Neural progenitor cell (in vitro differentiated cells): ENCODE results near the gene CHPF2. TPM values are rescaled to one million over a fixed set of nuclear protein-coding genes. Genes with fewer than 3 reads are reported as not detected.
A peak's percentile ranks its signal among the peaks of the same experiment; 100 is the strongest.

Experiments
- DNase-seq: peaks from one replicate; pipeline ENCODE4 v3.0.0-alpha.2; 2016; ENCODE audit warnings: low spot score
- H2AFZ ChIP-seq: fragments of 200-600 bp; sonication (generic); replicated peaks from 2 replicates; pipeline ENCODE4 v1.6.1; 2016; ENCODE audit warnings: antibody characterized with exemption
- H3F3A ChIP-seq: fragments of 200-600 bp; sonication (generic); 2 replicates; pipeline ENCODE4 v1.6.1; 2016; ENCODE audit warnings: antibody characterized with exemption, low read depth
- H3K27ac ChIP-seq: fragments of 200-600 bp; sonication (generic); 2 replicates; pipeline ENCODE4 v1.5.1; 2016; ENCODE audit warnings: mild to moderate bottlenecking
- H3K27me3 ChIP-seq: fragments of 200-600 bp; sonication (generic); 2 replicates; pipeline ENCODE4 v1.6.1; 2016; ENCODE audit warnings: mild to moderate bottlenecking, moderate library complexity
- H3K36me3 ChIP-seq: fragments of 200-600 bp; sonication (generic); 2 replicates; pipeline ENCODE4 v1.5.1; 2016
- H3K4me1 ChIP-seq: fragments of 200-600 bp; sonication (generic); 2 replicates; pipeline ENCODE4 v1.6.1; 2016; ENCODE audit warnings: mixed run types
- H3K4me2 ChIP-seq: fragments of 200-600 bp; sonication (generic); 2 replicates; pipeline ENCODE4 v1.6.1; 2016
- H3K4me3 ChIP-seq: fragments of 200-600 bp; sonication (generic); 2 replicates; pipeline ENCODE4 v1.5.1; 2016
- H3K79me2 ChIP-seq: fragments of 200-600 bp; sonication (generic); 2 replicates; pipeline ENCODE4 v1.6.1; 2016; ENCODE audit warnings: low read depth
- H3K9ac ChIP-seq: fragments of 200-600 bp; sonication (generic); 2 replicates; pipeline ENCODE4 v1.6.1; 2016
- H3K9me3 ChIP-seq: fragments of 200-600 bp; sonication (generic); 2 replicates; pipeline ENCODE4 v1.5.1; 2016; ENCODE audit warnings: low read depth
- H4K20me1 ChIP-seq: fragments of 200-600 bp; sonication (generic); 2 replicates; pipeline ENCODE4 v1.6.1; 2016; ENCODE audit warnings: low read depth
- H3K27ac Mint-ChIP-seq: 3 replicates; pipeline ENCODE4 v1.8.0; 2021; ENCODE audit warnings: mixed read lengths
- H3K27me3 Mint-ChIP-seq: 2 replicates; pipeline ENCODE4 v1.8.0; 2022; ENCODE audit warnings: low read depth, mild to moderate bottlenecking, inconsistent platforms, moderate library complexity, mixed read lengths; ENCODE audit not compliant: insufficient read depth
- H3K36me3 Mint-ChIP-seq: 3 replicates; pipeline ENCODE4 v1.8.0; 2021; ENCODE audit warnings: mixed read lengths
- H3K4me1 Mint-ChIP-seq: 3 replicates; pipeline ENCODE4 v1.8.0; 2021; ENCODE audit warnings: mixed read lengths
- H3K4me3 Mint-ChIP-seq: 3 replicates; pipeline ENCODE4 v1.8.0; 2021; ENCODE audit warnings: mild to moderate bottlenecking, moderate library complexity, mixed read lengths
- H3K9me3 Mint-ChIP-seq: 3 replicates; pipeline ENCODE4 v1.8.0; 2020; ENCODE audit warnings: mixed read lengths
- EZH2 ChIP-seq: fragments of 200-600 bp; sonication (generic); IDR thresholded peaks from 2 replicates; pipeline ENCODE4 v1.6.1; 2017; ENCODE audit warnings: antibody characterized with exemption, mild to moderate bottlenecking, moderate library complexity
- EZH2phosphoT487 ChIP-seq: fragments of 200-600 bp; sonication (generic); IDR thresholded peaks from 2 replicates; pipeline ENCODE4 v1.6.1; 2017; ENCODE audit warnings: antibody characterized with exemption
- total RNA-seq: library from RNA; depleted of rRNA; stranded (reverse); fragments of >200 nt; gene quantifications from 2 replicates; pipeline ENCODE4 v1.2.3, GENCODE V29; 2015; ENCODE audit warnings: low replicate concordance
- TF ChIP-seq, protein P1 (sequence below): fragments of 200-600 bp; sonication (generic); IDR thresholded peaks from 2 replicates; pipeline ENCODE4 v1.5.1; 2017; ENCODE audit warnings: antibody characterized with exemption, mild to moderate bottlenecking

The CHPF2 gene
- total RNA-seq, 1 donor from 2014 or later = 8.8 TPM

DNA sequence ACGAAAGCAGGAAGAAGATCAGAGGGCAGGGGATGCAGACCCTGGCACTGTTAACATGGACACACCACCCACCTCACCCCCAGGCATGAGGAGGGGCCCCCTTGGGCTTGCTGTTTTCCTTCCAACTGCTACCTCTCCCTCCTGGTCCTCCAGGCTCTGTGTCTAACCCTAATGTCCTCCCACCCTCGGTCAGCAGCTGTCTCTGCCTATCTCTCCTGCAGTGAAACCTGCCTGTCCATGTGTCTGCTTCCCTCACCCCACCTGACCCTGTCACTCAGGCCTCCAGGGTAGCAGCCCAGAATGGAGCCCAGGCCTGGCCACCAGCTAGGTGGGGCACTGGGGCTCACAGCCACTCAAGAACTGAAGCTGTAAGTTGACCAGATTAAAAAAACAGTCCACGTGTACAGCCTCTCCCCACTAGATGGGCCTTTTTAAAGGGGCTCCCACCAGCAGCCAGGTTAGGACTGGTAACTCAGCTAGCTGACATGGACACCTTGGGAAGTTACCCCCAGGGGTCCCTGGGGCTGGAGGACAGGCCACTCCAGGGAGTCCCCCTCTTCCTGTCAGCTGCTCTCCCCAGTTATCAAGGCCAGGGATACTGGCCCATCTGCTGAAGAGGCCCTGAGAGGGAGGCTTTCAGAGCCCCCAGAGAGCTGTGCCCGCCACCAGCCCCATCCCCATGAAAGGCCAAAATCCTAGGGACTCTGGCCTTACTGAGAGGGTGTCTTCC is 14.7 kb downstream of the CHPF2 start:
- Histone ChIP-seq H3K4me1 (peaks cover 63% of the 10 kb centered on the region), H3K79me2 (no peaks in the 10 kb centered on the region), H3K4me2 (no peak overlapping the region), H2AFZ (no peak overlapping the region), H3K4me3 (no peak overlapping the region), H3K9me3 (no peaks in the 10 kb centered on the region), H3K9ac (no peak overlapping the region), H3K27me3 (peaks cover 73% of the 10 kb centered on the region), H3K27ac (no peak overlapping the region), H3K36me3 (no peaks in the 10 kb centered on the region), H4K20me1 (peaks cover 40% of the 10 kb centered on the region), H3F3A (peaks cover 53% of the 10 kb centered on the region)
- H3K27ac Mint-ChIP-seq = no peak overlapping the region
- DNase-seq = no peak
- H3K9me3 Mint-ChIP-seq = no peaks in the 10 kb centered on the region
- peaks cover 21% of the 10 kb centered on the region for H3K27me3 Mint-ChIP-seq
- peak overlapping the region; percentile 95 for H3K4me3 Mint-ChIP-seq
- TF ChIP-seq, protein P1, sequence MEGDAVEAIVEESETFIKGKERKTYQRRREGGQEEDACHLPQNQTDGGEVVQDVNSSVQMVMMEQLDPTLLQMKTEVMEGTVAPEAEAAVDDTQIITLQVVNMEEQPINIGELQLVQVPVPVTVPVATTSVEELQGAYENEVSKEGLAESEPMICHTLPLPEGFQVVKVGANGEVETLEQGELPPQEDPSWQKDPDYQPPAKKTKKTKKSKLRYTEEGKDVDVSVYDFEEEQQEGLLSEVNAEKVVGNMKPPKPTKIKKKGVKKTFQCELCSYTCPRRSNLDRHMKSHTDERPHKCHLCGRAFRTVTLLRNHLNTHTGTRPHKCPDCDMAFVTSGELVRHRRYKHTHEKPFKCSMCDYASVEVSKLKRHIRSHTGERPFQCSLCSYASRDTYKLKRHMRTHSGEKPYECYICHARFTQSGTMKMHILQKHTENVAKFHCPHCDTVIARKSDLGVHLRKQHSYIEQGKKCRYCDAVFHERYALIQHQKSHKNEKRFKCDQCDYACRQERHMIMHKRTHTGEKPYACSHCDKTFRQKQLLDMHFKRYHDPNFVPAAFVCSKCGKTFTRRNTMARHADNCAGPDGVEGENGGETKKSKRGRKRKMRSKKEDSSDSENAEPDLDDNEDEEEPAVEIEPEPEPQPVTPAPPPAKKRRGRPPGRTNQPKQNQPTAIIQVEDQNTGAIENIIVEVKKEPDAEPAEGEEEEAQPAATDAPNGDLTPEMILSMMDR = no peak
- no peak for TF ChIP-seq EZH2phosphoT487
- TF ChIP-seq EZH2 = no peak
- H3K36me3 Mint-ChIP-seq = peaks cover 1% of the 10 kb centered on the region
- H3K4me1 Mint-ChIP-seq = peaks cover 69% of the 10 kb centered on the region

DNA sequence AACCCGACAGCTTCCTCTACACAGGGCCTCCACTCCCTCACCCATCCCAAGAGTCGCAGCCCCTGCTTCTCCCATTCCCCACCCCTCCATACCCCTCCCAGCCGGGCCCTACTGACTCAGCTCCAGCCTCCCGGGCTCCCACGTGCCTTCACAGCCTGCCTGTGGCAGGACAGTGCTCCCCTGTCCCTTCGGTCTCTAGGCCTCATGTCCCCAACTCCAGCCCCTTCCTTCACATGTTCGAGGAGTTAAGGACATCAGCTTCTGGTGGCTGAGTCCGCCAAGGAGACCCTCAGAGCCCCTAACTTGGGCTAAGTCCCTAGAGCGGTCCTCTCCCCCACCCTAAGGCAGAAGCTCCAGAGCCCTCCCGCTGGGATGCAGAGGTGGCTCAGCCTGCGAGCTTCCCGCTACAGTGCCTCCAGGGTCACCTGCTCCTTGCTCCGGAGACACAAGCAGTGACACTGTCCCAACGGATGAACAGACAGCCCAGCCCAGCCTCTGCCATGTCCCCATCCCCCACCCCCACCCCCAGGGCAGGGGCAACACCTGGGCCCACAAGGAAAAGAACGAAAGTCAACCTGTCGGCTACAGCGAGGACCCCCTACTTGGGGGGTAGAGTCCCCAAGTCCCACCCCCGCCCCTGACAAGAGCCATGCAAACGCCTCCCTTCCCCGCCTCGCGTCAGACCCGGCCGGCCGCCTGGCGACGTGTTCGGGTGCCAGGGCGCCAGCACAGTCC is 15.5 kb downstream of the CHPF2 start:
- peak; percentile 46 for DNase-seq
- peaks cover 21% of the 10 kb centered on the region for H3K27me3 Mint-ChIP-seq
- no peak for TF ChIP-seq EZH2phosphoT487
- TF ChIP-seq, protein P1 = no peak
- no peak for TF ChIP-seq EZH2
- peak overlapping the region; percentile 52 for H3K4me3 ChIP-seq
- H3K9me3 ChIP-seq = no peaks in the 10 kb centered on the region
- peaks cover 73% of the 10 kb centered on the region for H3K4me1 Mint-ChIP-seq
- no peaks in the 10 kb centered on the region for H3K79me2 ChIP-seq
- H3K27me3 ChIP-seq = peaks cover 73% of the 10 kb centered on the region
- H3K4me1 ChIP-seq = peaks cover 69% of the 10 kb centered on the region
- H2AFZ ChIP-seq = no peak overlapping the region
- no peak overlapping the region for H3K27ac ChIP-seq
- peak overlapping the region; percentile 95 for H3K4me3 Mint-ChIP-seq
- no peaks in the 10 kb centered on the region for H3K36me3 ChIP-seq
- H4K20me1 ChIP-seq = peaks cover 36% of the 10 kb centered on the region
- no peak overlapping the region for H3K27ac Mint-ChIP-seq
- peak overlapping the region; percentile 95 for H3K4me2 ChIP-seq
- peaks cover 58% of the 10 kb centered on the region for H3F3A ChIP-seq
- H3K9me3 Mint-ChIP-seq = no peaks in the 10 kb centered on the region
- H3K36me3 Mint-ChIP-seq = no peaks in the 10 kb centered on the region
- H3K9ac ChIP-seq = no peak overlapping the region

- TF ChIP-seq EZH2phosphoT487 (peak; percentile 46), EZH2 (peak; percentile 52)
- TF ChIP-seq, protein P1 = no peak
- Histone ChIP-seq H3F3A (peaks cover 65% of the 10 kb centered on the region), H3K9ac (no peak within 1 kb of the TSS), H3K27ac (no peak within 1 kb of the TSS), H3K4me3 (peak within 1 kb of the TSS; percentile 52), H3K79me2 (no peaks in the 10 kb centered on the region), H3K4me2 (peak within 1 kb of the TSS; percentile 95), H2AFZ (peak within 1 kb of the TSS; percentile 70), H4K20me1 (peaks cover 36% of the 10 kb centered on the region), H3K36me3 (no peaks in the 10 kb centered on the region), H3K9me3 (no peaks in the 10 kb centered on the region), H3K27me3 (peaks cover 73% of the 10 kb centered on the region), H3K4me1 (peaks cover 69% of the 10 kb centered on the region)
- peak; percentile 94 for DNase-seq
- Mint-ChIP-seq H3K9me3 (no peaks in the 10 kb centered on the region), H3K4me1 (peaks cover 73% of the 10 kb centered on the region), H3K4me3 (peak within 1 kb of the TSS; percentile 95), H3K36me3 (no peaks in the 10 kb centered on the region), H3K27ac (peak within 1 kb of the TSS; percentile 88), H3K27me3 (peaks cover 19% of the 10 kb centered on the region)
Observed at GRCh38 chr7:151248346-151249033, 16.2 kb downstream of the CHPF2 start, which contains the start of gene SMARCD3. TSS of gene SMARCD3 (minus strand) at chr7:151248694. CDS start at chr7:151248562, 132 bp downstream.
